Esophagus squamous epithelium (tissue), 5 donors: ENCODE results near the gene SLC16A5. TPM values are rescaled to one million over a fixed set of nuclear protein-coding genes. Genes with fewer than 3 reads are reported as not detected.

Experiments used
- DNase-seq: peaks from one replicate; lab custom pipeline; 2025; lab: John Stamatoyannopoulos, UW
- H3K27ac ChIP-seq, 4 donors: fragments of 200-600 bp; sonication (generic); one replicate each; pipeline ENCODE4 v1.5.1; 2016 to 2019; ENCODE audit warnings: mild to moderate bottlenecking in 1 of 4
- H3K27me3 ChIP-seq, 4 donors: fragments of 200-600 bp; sonication (generic); 1 replicate in 3 of 4; 2 replicates in 1 of 4; pipeline versions ENCODE4 v1.5.1 to v1.6.0; 2017 to 2021; ENCODE audit warnings: antibody characterized with exemption in 1 of 4
- H3K36me3 ChIP-seq, 3 donors: fragments of 200-600 bp; sonication (generic); one replicate each; pipeline ENCODE4 v1.5.1; 2016 to 2019
- H3K4me1 ChIP-seq, 3 donors: fragments of 200-600 bp; sonication (generic); one replicate each; pipeline ENCODE4 v1.5.1; 2017 to 2019
- H3K4me3 ChIP-seq, 4 donors: fragments of 200-600 bp; sonication (generic); 1 replicate in 3 of 4; 2 replicates in 1 of 4; pipeline ENCODE4 v1.5.1; 2016 to 2019; ENCODE audit warnings: mild to moderate bottlenecking in 2 of 4, moderate library complexity in 1 of 4
- H3K9me3 ChIP-seq, 3 donors: fragments of 200-600 bp; sonication (generic); one replicate each; pipeline ENCODE4 v1.5.1; 2016 to 2019
- POLR2A ChIP-seq, 4 donors: fragments of 450-650 bp; IDR thresholded peaks; one replicate each; pipeline ENCODE4 v1.6.1; 2017; ENCODE audit warnings: antibody characterized with exemption in 4 of 4, mild to moderate bottlenecking in 4 of 4, moderate library complexity in 3 of 4
- WGBS, 2 donors: methylation state at CpG; one replicate each; pipeline ENCODE4 v1.1.5; 2018; 5-methylcytosine and 5-hydroxymethylcytosine counted together
- intact Hi-C: fragments of 100-400 bp; cut with DNase I; formaldehyde crosslinking; loops from one replicate; pipeline ENCODE4 v1.15.0; 2022
- total RNA-seq, 4 donors: library from RNA; depleted of rRNA; stranded (reverse); fragments of >200 nt; gene quantifications; one replicate each; pipeline ENCODE4 v1.1.0, GENCODE V29; 2016
- TF ChIP-seq, protein P1 (sequence below), 6 experiments: fragments of 450-650 bp in 4 of 6; fragments of 200-600 bp in 2 of 6; sonication (generic) in 2 of 6; IDR thresholded peaks; one replicate each; pipeline ENCODE4 v1.5.1; 2016 to 2019; ENCODE audit warnings: antibody characterized with exemption in 6 of 6, mild to moderate bottlenecking in 4 of 6, moderate library complexity in 4 of 6
- donor health status: DM: yes; HTN: yes; CAD: no.

SLC16A5 gene
- total RNA-seq, 4 donors from 2014 or later: 13.4 to 22.9 (median 17.4) TPM

GRCh38 chr17:75081611-75082540 is 5.9 kb upstream of the SLC16A5 start:
- DNase-seq: no peak
- TF ChIP-seq POLR2A (IDR thresholded peaks at IDR 0.05): no peak
- TF ChIP-seq, protein P1, sequence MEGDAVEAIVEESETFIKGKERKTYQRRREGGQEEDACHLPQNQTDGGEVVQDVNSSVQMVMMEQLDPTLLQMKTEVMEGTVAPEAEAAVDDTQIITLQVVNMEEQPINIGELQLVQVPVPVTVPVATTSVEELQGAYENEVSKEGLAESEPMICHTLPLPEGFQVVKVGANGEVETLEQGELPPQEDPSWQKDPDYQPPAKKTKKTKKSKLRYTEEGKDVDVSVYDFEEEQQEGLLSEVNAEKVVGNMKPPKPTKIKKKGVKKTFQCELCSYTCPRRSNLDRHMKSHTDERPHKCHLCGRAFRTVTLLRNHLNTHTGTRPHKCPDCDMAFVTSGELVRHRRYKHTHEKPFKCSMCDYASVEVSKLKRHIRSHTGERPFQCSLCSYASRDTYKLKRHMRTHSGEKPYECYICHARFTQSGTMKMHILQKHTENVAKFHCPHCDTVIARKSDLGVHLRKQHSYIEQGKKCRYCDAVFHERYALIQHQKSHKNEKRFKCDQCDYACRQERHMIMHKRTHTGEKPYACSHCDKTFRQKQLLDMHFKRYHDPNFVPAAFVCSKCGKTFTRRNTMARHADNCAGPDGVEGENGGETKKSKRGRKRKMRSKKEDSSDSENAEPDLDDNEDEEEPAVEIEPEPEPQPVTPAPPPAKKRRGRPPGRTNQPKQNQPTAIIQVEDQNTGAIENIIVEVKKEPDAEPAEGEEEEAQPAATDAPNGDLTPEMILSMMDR (IDR thresholded peaks at IDR 0.05): no peak
- Histone ChIP-seq H3K36me3 (no peaks in the 10 kb centered on the region), H3K27ac (no peak overlapping the region), H3K4me1 (peaks cover 17 to 60% (median 31%) of the 10 kb centered on the region in 3 donors), H3K27me3 (no peaks in the 10 kb centered on the region), H3K4me3 (no peak overlapping the region), H3K9me3 (no peaks in the 10 kb centered on the region)
- intact Hi-C loops: no loop called here
- 85 to 87% methylated on average over 11 of the region's 13 CpGs for WGBS, 2 donors

DNA sequence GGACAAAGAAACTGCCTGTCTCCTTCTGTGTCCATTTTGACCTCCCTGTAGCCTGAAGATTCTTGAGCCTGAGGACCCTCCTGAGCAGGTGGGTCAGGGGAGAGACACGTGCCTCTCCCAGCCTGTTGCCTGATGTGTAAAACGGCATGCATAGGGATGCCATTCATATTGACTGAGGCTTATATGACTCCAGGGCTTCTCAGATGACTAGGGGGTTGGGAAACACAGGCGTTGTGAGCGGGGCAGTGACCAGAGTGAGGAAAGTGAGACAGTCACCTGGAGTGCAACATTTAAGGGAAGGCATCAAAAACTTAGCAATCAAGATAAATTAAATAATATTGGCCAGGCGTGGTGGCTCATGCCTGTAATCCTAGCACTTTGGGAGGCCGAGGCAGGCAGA is 5.1 kb upstream of the SLC16A5 start:
- no peak overlapping the region for H3K27ac ChIP-seq
- WGBS, 2 donors: 74 to 88% methylated on average over 5 to 6 of the region's 6 CpGs
- H3K9me3 ChIP-seq: no peaks in the 10 kb centered on the region
- H3K4me3 ChIP-seq: no peak overlapping the region
- no peaks in the 10 kb centered on the region for H3K36me3 ChIP-seq
- H3K27me3 ChIP-seq: no peaks in the 10 kb centered on the region
- intact Hi-C loops: no loop called here
- no peak for TF ChIP-seq POLR2A (IDR thresholded peaks at IDR 0.05)
- TF ChIP-seq, protein P1 (IDR thresholded peaks at IDR 0.05): no peak
- peaks cover 18 to 60% (median 29%) of the 10 kb centered on the region in 3 donors for H3K4me1 ChIP-seq
- no peak for DNase-seq

GRCh38 chr17:75084039-75084660 is 3.6 kb upstream of the SLC16A5 start:
- intact Hi-C loops: no loop called here
- Histone ChIP-seq H3K27me3 (no peaks in the 10 kb centered on the region), H3K27ac (no peak overlapping the region), H3K36me3 (no peaks in the 10 kb centered on the region), H3K4me3 (no peak overlapping the region), H3K9me3 (no peaks in the 10 kb centered on the region), H3K4me1 (peaks cover 23 to 60% (median 24%) of the 10 kb centered on the region in 3 donors)
- DNase-seq: no peak
- TF ChIP-seq, protein P1 (IDR thresholded peaks at IDR 0.05): no peak
- TF ChIP-seq POLR2A (IDR thresholded peaks at IDR 0.05): no peak
- WGBS, 2 donors: 46 to 61% methylated on average over 7 to 8 of the region's 14 CpGs

DNA sequence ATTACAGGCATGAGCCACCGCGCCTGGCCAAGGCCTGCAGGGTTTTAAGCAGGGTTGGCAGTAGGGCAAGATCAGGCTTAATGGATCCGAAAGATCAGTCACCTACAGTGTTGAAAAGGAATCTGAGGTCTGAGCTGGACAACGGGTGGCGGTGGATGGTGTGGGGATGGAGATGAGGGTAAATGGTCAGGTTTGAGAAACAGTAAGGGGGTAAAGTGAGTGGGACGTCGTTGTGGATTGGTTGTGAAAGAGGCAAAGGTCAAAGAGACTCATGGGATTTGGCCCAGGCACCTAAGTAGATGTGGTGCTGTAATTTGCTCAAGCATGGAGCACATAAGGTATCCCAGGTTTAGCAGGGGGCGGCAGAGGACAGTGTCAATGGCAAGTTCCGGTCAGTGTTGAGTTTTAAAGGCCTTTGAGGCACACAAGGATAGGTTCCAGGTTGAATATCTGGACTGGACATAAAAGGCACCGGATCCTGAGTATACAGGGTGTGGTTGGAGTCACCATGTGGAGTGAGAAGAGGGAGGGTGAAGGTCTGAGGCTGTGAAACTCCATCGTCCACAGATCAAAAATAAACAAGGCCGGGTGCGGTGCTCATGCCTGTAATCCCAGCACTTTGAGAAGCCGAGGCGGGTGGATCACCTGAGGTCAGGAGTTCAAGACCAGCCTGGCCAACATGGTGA is 1.1 kb upstream of the SLC16A5 start:
- intact Hi-C loops: no loop called here
- Histone ChIP-seq H3K4me1 (peaks cover 37 to 74% (median 42%) of the 10 kb centered on the region in 3 donors), H3K27me3 (no peaks in the 10 kb centered on the region), H3K9me3 (no peaks in the 10 kb centered on the region), H3K4me3 (peak overlapping the region in 1 of 4 donors; percentile 71), H3K36me3 (no peaks in the 10 kb centered on the region), H3K27ac (peak overlapping the region; percentile 92 to 94 (median 92))
- no peak for TF ChIP-seq POLR2A (IDR thresholded peaks at IDR 0.05)
- TF ChIP-seq, protein P1 (IDR thresholded peaks at IDR 0.05): no peak
- WGBS, 2 donors: 62 to 73% methylated on average over 14 to 15 of the region's 15 CpGs
- no peak for DNase-seq
